NT2/D1 (cell line): ENCODE measurements around the gene RPS6KA4.
A peak's percentile ranks its signal among the peaks of the same experiment; 100 is the strongest.

Experiments used
- DNase-seq: peaks from one replicate; pipeline ENCODE4 v3.0.0-alpha.2; 2011; ENCODE audit warnings: low read depth, low spot score
- H3K27me3 ChIP-seq: 2 replicates; pipeline ENCODE4 v1.6.0; 2011; ENCODE audit warnings: mild to moderate bottlenecking; ENCODE audit not compliant: insufficient read length, insufficient read depth
- H3K36me3 ChIP-seq: 2 replicates; pipeline ENCODE4 v1.6.1; 2011; ENCODE audit warnings: mild to moderate bottlenecking, low read length, mixed read lengths; ENCODE audit not compliant: insufficient read depth, insufficient read length
- H3K4me1 ChIP-seq: 2 replicates; pipeline ENCODE4 v1.5.1; 2011; ENCODE audit not compliant: insufficient read depth, insufficient read length
- H3K4me3 ChIP-seq: 2 replicates; pipeline ENCODE4 v1.5.1; 2011; ENCODE audit warnings: low read depth; ENCODE audit not compliant: insufficient read length
- H3K9ac ChIP-seq: 2 replicates; pipeline ENCODE4 v1.6.0; 2011; ENCODE audit warnings: low read depth; ENCODE audit not compliant: insufficient read length
- H3K9me3 ChIP-seq: 2 replicates; pipeline ENCODE4 v1.5.1; 2011; ENCODE audit warnings: mild to moderate bottlenecking, low read length; ENCODE audit not compliant: insufficient read depth
- SUZ12 ChIP-seq: IDR thresholded peaks from 2 replicates; pipeline ENCODE4 v1.6.1; 2011; ENCODE audit not compliant: insufficient read length, insufficient read depth; ENCODE audit errors: extremely low read depth
- YY1 ChIP-seq: IDR thresholded peaks from 2 replicates; pipeline ENCODE4 v1.6.1; 2011; ENCODE audit not compliant: insufficient read length, insufficient read depth
- ZNF274 ChIP-seq: IDR thresholded peaks from 2 replicates; pipeline ENCODE4 v1.6.1; 2011; ENCODE audit warnings: mild to moderate bottlenecking, low read depth, low read length

Gene RPS6KA4

GRCh38 chr11:64339754-64340408 is 19.1 kb upstream of the RPS6KA4 start, which contains the start of gene CCDC88B:
Gene CCDC88B, plus strand, starts transcription at chr11:64340204. Its CDS starts 63 bp downstream, at chr11:64340267.
- no peak for DNase-seq
- Histone ChIP-seq H3K27me3 (peaks cover 7% of the 10 kb centered on the region), H3K9ac (peak within 1 kb of the TSS; percentile 50), H3K4me1 (peaks cover 23% of the 10 kb centered on the region), H3K36me3 (no peaks in the 10 kb centered on the region), H3K4me3 (peak within 1 kb of the TSS; percentile 34), H3K9me3 (no peaks in the 10 kb centered on the region)
- no peak for TF ChIP-seq ZNF274
- no peak for TF ChIP-seq SUZ12
- no peak for TF ChIP-seq YY1

GRCh38 chr11:64340671-64341335 is 18.2 kb upstream of the RPS6KA4 start:
- H3K4me3 ChIP-seq: peak overlapping the region; percentile 34
- peak overlapping the region; percentile 50 for H3K9ac ChIP-seq
- H3K4me1 ChIP-seq: peaks cover 23% of the 10 kb centered on the region
- no peaks in the 10 kb centered on the region for H3K36me3 ChIP-seq
- no peak for DNase-seq
- H3K27me3 ChIP-seq: peaks cover 7% of the 10 kb centered on the region
- TF ChIP-seq ZNF274 (no peak), SUZ12 (no peak), YY1 (no peak)
- no peaks in the 10 kb centered on the region for H3K9me3 ChIP-seq

- no peak for DNase-seq
- Histone ChIP-seq H3K36me3 (no peaks in the 10 kb centered on the region), H3K4me3 (no peak overlapping the region), H3K27me3 (peaks cover 7% of the 10 kb centered on the region), H3K4me1 (peaks cover 26% of the 10 kb centered on the region), H3K9ac (peak overlapping the region; percentile 59), H3K9me3 (no peaks in the 10 kb centered on the region)
- TF ChIP-seq ZNF274 (no peak), YY1 (no peak), SUZ12 (no peak)
These were observed 17.5 kb upstream of the RPS6KA4 start for GRCh38 chr11:64341429-64341828.

GRCh38 chr11:64341851-64342791 is 16.8 kb upstream of the RPS6KA4 start:
- no peaks in the 10 kb centered on the region for H3K36me3 ChIP-seq
- peaks cover 7% of the 10 kb centered on the region for H3K27me3 ChIP-seq
- peak overlapping the region; percentile 33 for H3K4me3 ChIP-seq
- no peak for TF ChIP-seq YY1
- no peak for TF ChIP-seq SUZ12
- no peak for TF ChIP-seq ZNF274
- H3K9ac ChIP-seq: peak overlapping the region; percentile 91
- H3K9me3 ChIP-seq: no peaks in the 10 kb centered on the region
- H3K4me1 ChIP-seq: peaks cover 26% of the 10 kb centered on the region
- DNase-seq: peak; percentile 84

GRCh38 chr11:64342869-64343745 is 15.9 kb upstream of the RPS6KA4 start:
- H3K27me3 ChIP-seq: peaks cover 7% of the 10 kb centered on the region
- H3K4me3 ChIP-seq: no peak overlapping the region
- no peak for DNase-seq
- H3K36me3 ChIP-seq: no peaks in the 10 kb centered on the region
- H3K9me3 ChIP-seq: no peaks in the 10 kb centered on the region
- H3K4me1 ChIP-seq: peaks cover 28% of the 10 kb centered on the region
- peak overlapping the region; percentile 33 for H3K9ac ChIP-seq
- TF ChIP-seq ZNF274: no peak
- TF ChIP-seq YY1: no peak
- no peak for TF ChIP-seq SUZ12

- no peaks in the 10 kb centered on the region for H3K36me3 ChIP-seq
- TF ChIP-seq YY1: no peak
- no peak for TF ChIP-seq ZNF274
- TF ChIP-seq SUZ12: no peak
- peaks cover 7% of the 10 kb centered on the region for H3K27me3 ChIP-seq
- peaks cover 31% of the 10 kb centered on the region for H3K4me1 ChIP-seq
- H3K9me3 ChIP-seq: no peaks in the 10 kb centered on the region
- no peak for DNase-seq
- H3K4me3 ChIP-seq: no peak overlapping the region
- peak overlapping the region; percentile 54 for H3K9ac ChIP-seq
These were observed 15.0 kb upstream of the RPS6KA4 start for GRCh38 chr11:64343767-64344559.
